Sigmoid colon (tissue), 7 donors: ENCODE results near the gene CHRM1. TPM values are rescaled to one million over a fixed set of nuclear protein-coding genes. Genes with fewer than 3 reads are reported as not detected.
"Not testable (repeated sequence)": the region's sequence is repeated elsewhere in the genome, so short reads cannot be mapped to it uniquely, and the experiment has no call there.

Experiments
- DNase-seq: peaks from one replicate; pipeline ENCODE4 v3.0.0-alpha.2; 2019
- H3K27ac ChIP-seq, 4 donors: fragments of 200-600 bp; sonication (generic); one replicate each; pipeline ENCODE4 v1.5.1; 2016 to 2019; ENCODE audit warnings: mild to moderate bottlenecking in 1 of 4
- H3K27me3 ChIP-seq, 3 donors: fragments of 200-600 bp; sonication (generic); one replicate each; pipeline ENCODE4 v1.5.1; 2019; ENCODE audit warnings: mild to moderate bottlenecking in 1 of 3
- H3K36me3 ChIP-seq, 4 donors: fragments of 200-600 bp; sonication (generic); one replicate each; pipeline ENCODE4 v1.5.1; 2016 to 2019
- H3K4me1 ChIP-seq, 4 donors: fragments of 200-600 bp; sonication (generic); one replicate each; pipeline ENCODE4 v1.5.1; 2017 to 2019
- H3K4me3 ChIP-seq, 4 donors: fragments of 200-600 bp; sonication (generic); one replicate each; pipeline ENCODE4 v1.5.1; 2017 to 2019; ENCODE audit warnings: mild to moderate bottlenecking in 2 of 4, moderate library complexity in 1 of 4
- H3K9me3 ChIP-seq, 4 donors: fragments of 200-600 bp in 3 of 4; sonication (generic) in 3 of 4; one replicate each; pipeline versions ENCODE4 v1.5.1 to v1.6.1; 2013 to 2019
- CTCF ChIP-seq, 4 experiments: fragments of 450-650 bp in 3 of 4; fragments of 200-600 bp in 1 of 4; IDR thresholded peaks; one replicate each; pipeline ENCODE4 v1.5.1; 2016 to 2019; ENCODE audit warnings: antibody characterized with exemption in 4 of 4, mild to moderate bottlenecking in 3 of 4, moderate library complexity in 2 of 4
- EP300 ChIP-seq, 4 donors: sonication (generic); formaldehyde crosslinking; IDR thresholded peaks; one replicate each; pipeline ENCODE4 v1.6.1; 2017; ENCODE audit warnings: antibody characterized with exemption in 4 of 4
- POLR2A ChIP-seq, 2 donors: fragments of 450-650 bp; IDR thresholded peaks; one replicate each; pipeline ENCODE4 v1.6.1; 2016; ENCODE audit warnings: antibody characterized with exemption in 2 of 2, mild to moderate bottlenecking in 2 of 2, moderate library complexity in 2 of 2
- POLR2AphosphoS5 ChIP-seq, 4 donors: sonication (generic); formaldehyde crosslinking; IDR thresholded peaks; one replicate each; pipeline ENCODE4 v1.6.1; 2017; ENCODE audit warnings: antibody characterized with exemption in 4 of 4
- WGBS, 2 donors: extraction: QIAGEN DNeasy Blood & Tissue Kit; methylation state at CpG; one replicate each; pipeline ENCODE4 v1.1.7; 2013; 5-methylcytosine and 5-hydroxymethylcytosine counted together
- intact Hi-C: fragments of 100-400 bp; cut with DNase I; formaldehyde crosslinking; loops from one replicate; pipeline ENCODE4 v1.15.1; 2023
- polyA plus RNA-seq, 3 donors: library from polyadenylated mRNA; stranded (reverse); fragments of 200-250 nt; gene quantifications; one replicate each; pipeline ENCODE4 v1.2.3, GENCODE V29; 2013
- total RNA-seq, 4 donors: library from RNA; depleted of rRNA; stranded (reverse); fragments of >200 nt; gene quantifications; one replicate each; pipeline ENCODE4 v1.1.0, GENCODE V29; 2016
- donor health status: healthy with polysubstance abuse.
- donor health status: Bipolar disorder and iron deficiency.
- donor health status: healthy.

CHRM1 gene
- total and polyA plus RNA-seq, 7 donors: 0.16 to 0.60 (median 0.41) TPM; not detected in 2

GRCh38 chr11:62874851-62875250 lies 46.3 kb downstream of the CHRM1 start:
- no peak overlapping the region for H3K4me3 ChIP-seq
- H3K27me3 ChIP-seq: no peaks in the 10 kb centered on the region
- no peak for TF ChIP-seq EP300 (IDR thresholded peaks at IDR 0.05)
- no peak for DNase-seq
- intact Hi-C loops: no loop called here
- WGBS, 2 donors: 97 to 98% methylated on average over 7 of the region's 7 CpGs
- no peaks in the 10 kb centered on the region for H3K9me3 ChIP-seq
- H3K36me3 ChIP-seq: no peaks in the 10 kb centered on the region
- H3K27ac ChIP-seq: no peak overlapping the region
- H3K4me1 ChIP-seq: peaks cover 0 to 12% (median 11%) of the 10 kb centered on the region in 4 donors

GRCh38 chr11:62865635-62866034 lies 55.5 kb downstream of the CHRM1 start:
- Histone ChIP-seq H3K4me3 (no peak overlapping the region), H3K9me3 (no peaks in the 10 kb centered on the region), H3K36me3 (no peaks in the 10 kb centered on the region), H3K27me3 (no peaks in the 10 kb centered on the region), H3K4me1 (peaks cover 0 to 7% (median 3%) of the 10 kb centered on the region in 4 donors), H3K27ac (no peak overlapping the region)
- WGBS, 2 donors: 72 to 83% methylated on average over 6 of the region's 6 CpGs
- intact Hi-C loops: no loop called here
- no peak for DNase-seq
- TF ChIP-seq POLR2AphosphoS5 (IDR thresholded peaks at IDR 0.05) (no peak), CTCF (IDR thresholded peaks at IDR 0.05) (no peak), POLR2A (IDR thresholded peaks at IDR 0.05) (no peak), EP300 (IDR thresholded peaks at IDR 0.05) (no peak)

DNA sequence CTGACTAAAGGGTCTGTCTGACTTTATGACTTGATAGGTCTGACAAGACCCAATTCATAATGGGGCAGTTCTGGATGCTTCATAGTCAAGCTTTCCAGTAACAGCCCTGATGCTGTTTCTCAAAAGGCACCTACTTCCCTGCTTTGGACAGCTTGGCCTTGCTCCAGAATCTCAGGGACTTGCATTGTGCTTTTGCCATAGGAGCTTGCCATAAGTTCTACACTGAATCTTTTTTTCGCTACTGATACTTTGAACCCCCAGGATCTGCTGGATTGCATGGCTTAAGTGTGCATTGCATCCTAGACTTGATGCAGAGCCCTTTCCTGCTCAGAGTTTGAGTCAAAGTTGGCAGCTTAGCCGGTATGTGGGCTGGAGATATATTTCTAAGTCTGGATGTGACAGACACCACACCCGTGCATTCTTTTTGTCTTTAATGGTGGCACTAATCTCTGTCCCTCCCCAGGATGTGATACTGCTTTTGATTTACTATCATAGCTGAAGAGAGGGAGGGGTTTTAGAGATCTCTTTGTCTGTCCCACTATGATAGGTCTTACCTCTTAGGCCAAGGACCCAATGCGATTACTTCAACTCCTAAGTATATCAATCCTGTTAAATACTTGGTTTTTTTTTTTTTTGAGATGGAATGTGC lies 57.4 kb downstream of the CHRM1 start:
- no peaks in the 10 kb centered on the region for H3K36me3 ChIP-seq
- no peak for TF ChIP-seq POLR2AphosphoS5 (IDR thresholded peaks at IDR 0.05)
- TF ChIP-seq EP300 (IDR thresholded peaks at IDR 0.05): no peak
- TF ChIP-seq CTCF (IDR thresholded peaks at IDR 0.05): no peak
- no peak for TF ChIP-seq POLR2A (IDR thresholded peaks at IDR 0.05)
- intact Hi-C loops: no loop called here
- H3K4me1 ChIP-seq: peaks cover 0 to 7% (median 3%) of the 10 kb centered on the region in 4 donors
- no peaks in the 10 kb centered on the region for H3K27me3 ChIP-seq
- no peaks in the 10 kb centered on the region for H3K9me3 ChIP-seq
- WGBS, 2 donors: 80 to 86% methylated on average over 4 of the region's 4 CpGs
- H3K4me3 ChIP-seq: no peak overlapping the region
- DNase-seq: no peak
- no peak overlapping the region for H3K27ac ChIP-seq

DNA sequence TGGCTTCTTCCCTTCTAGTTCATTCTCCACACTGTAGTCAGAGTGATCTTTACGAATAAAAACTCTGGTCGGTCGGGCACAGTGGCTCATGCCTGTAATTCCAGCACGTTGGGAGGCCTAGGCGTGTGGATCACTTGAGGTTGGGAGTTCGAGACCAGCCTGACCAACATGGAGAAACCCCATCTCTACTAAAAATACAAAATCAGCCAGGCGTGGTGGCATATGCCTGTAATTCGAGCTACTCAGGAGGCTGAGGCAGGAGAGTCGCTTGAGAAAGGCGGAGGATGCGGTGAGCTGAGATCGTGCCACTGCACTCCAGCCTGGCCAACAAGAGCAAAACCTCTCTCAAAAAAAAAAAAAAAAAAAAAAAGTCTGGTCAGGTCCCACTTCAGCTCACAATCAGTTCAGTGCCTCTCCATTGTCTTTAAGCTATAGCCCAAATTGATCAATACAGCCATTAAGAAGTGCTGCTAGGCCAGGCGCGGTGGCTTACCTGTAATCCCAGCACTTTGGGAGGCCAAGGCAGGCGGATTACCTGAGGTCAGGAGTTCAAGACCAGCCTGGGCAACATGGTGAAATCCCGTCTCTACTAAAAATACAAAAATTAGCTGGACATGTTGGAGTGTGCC lies 59.5 kb downstream of the CHRM1 start:
- H3K27ac ChIP-seq, DNase-seq, H3K36me3 ChIP-seq, H3K4me3 ChIP-seq, H3K27me3 ChIP-seq, H3K9me3 ChIP-seq: not testable (repeated sequence)
- WGBS, 2 donors: 93 to 95% methylated on average over 16 of the region's 16 CpGs
- intact Hi-C loops: loop anchor here (1.0 kb wide), 1 partner anchor 75 kb away; no protein-coding TSS in a partner anchor
- peaks cover 0 to 11% (median 4%) of the 10 kb centered on the region in 4 donors for H3K4me1 ChIP-seq

GRCh38 chr11:62860835-62861563 lies 60.2 kb downstream of the CHRM1 start:
- intact Hi-C loops: no loop called here
- WGBS, 2 donors: 67 to 75% methylated on average over 5 of the region's 5 CpGs
- Histone ChIP-seq H3K36me3 (no peaks in the 10 kb centered on the region), H3K27ac (no peak overlapping the region), H3K4me1 (peaks cover 0 to 16% (median 7%) of the 10 kb centered on the region in 4 donors), H3K27me3 (no peaks in the 10 kb centered on the region), H3K4me3 (no peak overlapping the region), H3K9me3 (no peaks in the 10 kb centered on the region)
- TF ChIP-seq CTCF (IDR thresholded peaks at IDR 0.05) (no peak), POLR2A (IDR thresholded peaks at IDR 0.05) (no peak), EP300 (IDR thresholded peaks at IDR 0.05) (no peak), POLR2AphosphoS5 (IDR thresholded peaks at IDR 0.05) (no peak)
- no peak for DNase-seq

DNA sequence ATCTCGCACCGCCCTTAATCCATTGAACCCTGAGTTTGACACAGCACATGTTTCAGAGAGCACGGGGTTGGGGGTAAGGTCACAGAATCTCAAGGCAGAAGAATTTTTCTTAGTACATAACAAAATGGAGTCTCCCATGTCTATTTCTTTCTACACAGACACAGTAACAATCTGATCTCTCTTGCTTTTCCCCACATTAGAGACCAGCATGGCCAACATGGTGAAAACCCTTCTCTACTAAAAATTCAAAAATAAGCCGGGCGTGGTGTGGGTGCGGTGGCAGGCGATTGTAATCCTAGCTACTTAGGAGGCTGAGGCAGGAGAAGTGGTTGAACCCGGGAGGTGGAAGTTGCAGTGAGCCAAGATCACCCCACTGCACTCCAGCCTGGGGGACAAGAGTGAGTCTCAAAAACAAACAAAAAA lies 61.9 kb downstream of the CHRM1 start:
- H3K27ac ChIP-seq, DNase-seq, H3K4me3 ChIP-seq, H3K36me3 ChIP-seq, H3K9me3 ChIP-seq, H3K27me3 ChIP-seq, intact Hi-C loops: not testable (repeated sequence)
- 75 to 88% methylated on average over 8 of the region's 8 CpGs for WGBS, 2 donors
- peaks cover 0 to 17% (median 14%) of the 10 kb centered on the region in 4 donors for H3K4me1 ChIP-seq
